OCI-LY7 (cell line): ENCODE data around the gene P2RY8. TPM values are rescaled to one million over a fixed set of nuclear protein-coding genes. Genes with fewer than 3 reads are reported as not detected.
A peak's percentile ranks its signal among the peaks of the same experiment; 100 is the strongest.

Experiments
- Bru-seq: library from RNA; stranded (reverse); fragments of 400-500 nt; gene quantifications from one replicate; lab custom pipeline; 2021; lab: Mats Ljungman, UMichigan
- BruChase-seq, 2 experiments: library from RNA; stranded (reverse); fragments of 400-500 nt; gene quantifications; one replicate each; lab custom pipeline; 2021; lab: Mats Ljungman, UMichigan
- BruUV-seq: library from RNA; stranded (reverse); fragments of 400-500 nt; replicated peaks from 2 replicates; lab custom pipeline; 2021; lab: Mats Ljungman, UMichigan
- CTCF ChIA-PET: fragments of 300-600 bp; sonication (Branson Sonifier 250); formaldehyde crosslinking; loops from one replicate; lab custom pipeline; 2022; ENCODE audit warnings: antibody characterized with exemption; ENCODE audit not compliant: unreplicated experiment; lab: Charles Lee
- POLR2A ChIA-PET: fragments of 300-600 bp; sonication (Branson Sonifier 250); formaldehyde crosslinking; loops from one replicate; lab custom pipeline; 2022; ENCODE audit warnings: antibody characterized with exemption; lab: Charles Lee
- DNase-seq: peaks from one replicate; pipeline ENCODE4 v3.0.0-alpha.2; 2015; ENCODE audit warnings: low spot score
- H2AFZ ChIP-seq: fragments of 200-600 bp; sonication (generic), shearing (Covaris generic); 2 replicates; pipeline ENCODE4 v1.6.1; 2014; ENCODE audit warnings: mild to moderate bottlenecking, antibody characterized with exemption, low read length, moderate library complexity
- H3K27ac ChIP-seq: fragments of 200-600 bp; sonication (generic); 2 replicates; pipeline ENCODE4 v1.5.1; 2014; ENCODE audit warnings: mixed run types, low read depth, mild to moderate bottlenecking, moderate library complexity, low read length, inconsistent platforms; ENCODE audit not compliant: poor library complexity, severe bottlenecking
- H3K36me3 ChIP-seq: fragments of 200-600 bp; sonication (generic); 2 replicates; pipeline ENCODE4 v1.6.1; 2014; ENCODE audit warnings: mild to moderate bottlenecking, antibody characterized with exemption, low read length, moderate library complexity, mixed read lengths; ENCODE audit not compliant: insufficient read depth
- H3K4me1 ChIP-seq: fragments of 200-600 bp; sonication (generic); 2 replicates; pipeline ENCODE4 v1.5.1; 2014; ENCODE audit warnings: mild to moderate bottlenecking, low read length; ENCODE audit not compliant: insufficient read depth, poor library complexity, severe bottlenecking
- H3K4me2 ChIP-seq: fragments of 200-600 bp; sonication (generic); 2 replicates; pipeline ENCODE4 v1.6.1; 2014; ENCODE audit warnings: mild to moderate bottlenecking, low read length
- H3K4me3 ChIP-seq: fragments of 200-600 bp; sonication (generic); 2 replicates; pipeline ENCODE4 v1.5.1; 2014; ENCODE audit warnings: mild to moderate bottlenecking, low read depth, low read length; ENCODE audit not compliant: poor library complexity, severe bottlenecking
- H3K79me2 ChIP-seq: fragments of 200-600 bp; sonication (generic); 2 replicates; pipeline ENCODE4 v1.6.1; 2016; ENCODE audit warnings: low read depth, mild to moderate bottlenecking, low read length, moderate library complexity, mixed read lengths; ENCODE audit not compliant: insufficient read depth
- H3K9me2 ChIP-seq: fragments of 200-600 bp; sonication (generic); 2 replicates; pipeline ENCODE4 v1.6.1; 2016; ENCODE audit warnings: mild to moderate bottlenecking, low read length, mixed read lengths; ENCODE audit not compliant: insufficient read depth
- H3K9me3 ChIP-seq: fragments of 200-600 bp; sonication (generic); 2 replicates; pipeline ENCODE4 v1.6.1; 2014; ENCODE audit warnings: mild to moderate bottlenecking, mixed run types, low read length, mixed read lengths
- H4K20me1 ChIP-seq: fragments of 200-600 bp; sonication (generic); 2 replicates; pipeline ENCODE4 v1.6.1; 2014; ENCODE audit warnings: mild to moderate bottlenecking, antibody characterized with exemption, low read length, moderate library complexity, mixed read lengths; ENCODE audit not compliant: insufficient read depth
- CTCF ChIP-seq: fragments of 200-600 bp; sonication (generic); conservative IDR thresholded peaks from 2 replicates; pipeline ENCODE4 v1.5.1; 2014; ENCODE audit warnings: mild to moderate bottlenecking, antibody characterized with exemption, low read length, moderate library complexity, mixed read lengths
- EZH2phosphoT487 ChIP-seq: fragments of 200-600 bp; sonication (generic); IDR thresholded peaks from 2 replicates; pipeline ENCODE4 v1.6.1; 2018; ENCODE audit warnings: low read depth, borderline replicate concordance, mild to moderate bottlenecking, mixed run types, antibody characterized with exemption, low read length, moderate library complexity, mixed read lengths
- intact Hi-C: fragments of 100-400 bp; cut with micrococcal nuclease; formaldehyde crosslinking; loops from one replicate; pipeline ENCODE4 v1.10.0; 2022; ENCODE audit not compliant: unreplicated experiment
- long read RNA-seq: library from polyadenylated mRNA; stranded (forward); transcript quantifications from one replicate; pipeline ENCODE4 v2.0.0, GENCODE V29; 2022
- total RNA-seq, 2 experiments: library from RNA; depleted of rRNA in 1 of 2; stranded (reverse); fragments of >200 nt in 1 of 2; shearing (Covaris generic) in 1 of 2; gene quantifications; 2 replicates each; pipeline ENCODE4 v1.2.3, GENCODE V29; 2014 to 2022

Gene P2RY8, protein sequence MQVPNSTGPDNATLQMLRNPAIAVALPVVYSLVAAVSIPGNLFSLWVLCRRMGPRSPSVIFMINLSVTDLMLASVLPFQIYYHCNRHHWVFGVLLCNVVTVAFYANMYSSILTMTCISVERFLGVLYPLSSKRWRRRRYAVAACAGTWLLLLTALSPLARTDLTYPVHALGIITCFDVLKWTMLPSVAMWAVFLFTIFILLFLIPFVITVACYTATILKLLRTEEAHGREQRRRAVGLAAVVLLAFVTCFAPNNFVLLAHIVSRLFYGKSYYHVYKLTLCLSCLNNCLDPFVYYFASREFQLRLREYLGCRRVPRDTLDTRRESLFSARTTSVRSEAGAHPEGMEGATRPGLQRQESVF
- total RNA-seq (2014; rRNA removed; shearing (Covaris generic)) (88.3 and 110 TPM in 2 replicates), total RNA-seq (2022) (122 and 149 TPM in 2 replicates), Bru-seq, nascent RNA (percentile 84 among the genes with signal in this experiment), BruChase-seq, experiment 1, labeled RNA remaining after a 6-hour chase (percentile 93 among the genes with signal in this experiment), BruChase-seq, experiment 2, labeled RNA remaining after a 2-hour chase (percentile 88 among the genes with signal in this experiment)
- long read RNA-seq, full-length matches to known transcripts = 255 of 398 reads
- long read RNA-seq, partial matches to known transcripts = 0 of 398 reads
- long read RNA-seq, other reads (novel, unspliced or antisense) = 143 of 398 reads

GRCh38 chrX:1537031-1537715 lies at the start of gene P2RY8:
TSS of gene P2RY8 (minus strand) at chrX:1537185. CDS start at chrX:1466558, 70,627 bp downstream.
- intact Hi-C loops = loop anchor here (1.0 to 5.0 kb wide), 5 partner anchors 44 to 83 kb away; no protein-coding TSS in a partner anchor
- Histone ChIP-seq H3K36me3 (peaks cover 14% of the 10 kb centered on the region), H3K9me2 (no peaks in the 10 kb centered on the region), H2AFZ (peak within 1 kb of the TSS; percentile 43), H3K9me3 (no peaks in the 10 kb centered on the region), H3K79me2 (peaks cover 35% of the 10 kb centered on the region), H3K4me3 (peak within 1 kb of the TSS; percentile 87), H3K4me1 (peaks cover 18% of the 10 kb centered on the region), H3K4me2 (peak within 1 kb of the TSS; percentile 90), H4K20me1 (no peaks in the 10 kb centered on the region), H3K27ac (peak within 1 kb of the TSS; percentile 94)
- ChIA-PET CTCF (no interaction called here), POLR2A (no interaction called here)
- no TSS peak for BruUV-seq
- TF ChIP-seq EZH2phosphoT487 (no peak), CTCF (peak; percentile 78)
- peak; percentile 91 for DNase-seq

DNA sequence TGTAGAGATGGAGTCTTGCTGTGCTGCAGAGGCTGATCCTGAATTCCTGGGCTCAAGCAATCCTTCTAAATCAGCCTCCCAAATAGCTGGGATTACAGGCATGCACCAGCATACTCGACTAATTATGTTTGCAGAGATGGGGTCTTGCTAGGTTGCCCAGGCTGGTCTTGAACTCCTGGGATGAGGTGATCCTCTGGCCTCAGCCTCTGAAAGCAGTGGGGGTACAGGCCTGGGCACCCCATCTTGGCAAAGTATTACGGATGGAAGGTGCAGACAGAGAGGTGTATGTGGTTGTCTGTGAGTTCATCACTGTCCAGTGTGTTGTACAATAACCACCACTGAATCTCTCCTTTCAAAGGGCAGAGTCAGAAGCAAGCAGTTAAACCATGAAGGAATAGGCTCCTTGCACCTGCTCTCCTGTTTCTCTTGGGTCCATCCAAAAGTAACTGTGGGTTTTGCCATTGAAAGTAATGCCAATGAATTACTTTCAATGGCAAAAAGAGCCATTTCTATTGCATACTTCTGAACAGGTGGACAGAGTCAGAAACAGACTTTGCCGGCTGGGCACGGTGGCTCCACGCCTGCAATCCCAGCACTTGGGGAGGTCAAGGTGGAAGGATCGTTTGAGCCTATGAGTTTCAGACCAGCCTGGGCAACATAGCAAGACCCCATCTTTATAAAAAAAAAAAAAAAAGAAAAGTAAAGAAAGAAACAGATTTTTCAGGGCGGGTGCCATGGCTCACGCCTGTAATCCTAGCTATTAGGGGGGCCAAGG lies 47.4 kb upstream of the P2RY8 start:
- Histone ChIP-seq H4K20me1 (no peaks in the 10 kb centered on the region), H3K9me3 (no peaks in the 10 kb centered on the region), H3K4me1 (peaks cover 33% of the 10 kb centered on the region), H3K27ac (no peak overlapping the region), H3K4me2 (no peak overlapping the region), H3K79me2 (no peaks in the 10 kb centered on the region), H2AFZ (no peak overlapping the region), H3K9me2 (no peaks in the 10 kb centered on the region), H3K36me3 (no peaks in the 10 kb centered on the region), H3K4me3 (no peak overlapping the region)
- TF ChIP-seq EZH2phosphoT487 (no peak), CTCF (no peak)
- ChIA-PET CTCF (no interaction called here), POLR2A (no interaction called here)
- DNase-seq = no peak
- intact Hi-C loops = no loop called here
- no TSS peak for BruUV-seq
